Measurements from ENCODE around the gene INSR.
A peak's percentile ranks its signal among the peaks of the same experiment; 100 is the strongest.
"Not testable (repeated sequence)": the region's sequence is repeated elsewhere in the genome, so short reads cannot be mapped to it uniquely, and the experiment has no call there.

Gene INSR

DNA sequence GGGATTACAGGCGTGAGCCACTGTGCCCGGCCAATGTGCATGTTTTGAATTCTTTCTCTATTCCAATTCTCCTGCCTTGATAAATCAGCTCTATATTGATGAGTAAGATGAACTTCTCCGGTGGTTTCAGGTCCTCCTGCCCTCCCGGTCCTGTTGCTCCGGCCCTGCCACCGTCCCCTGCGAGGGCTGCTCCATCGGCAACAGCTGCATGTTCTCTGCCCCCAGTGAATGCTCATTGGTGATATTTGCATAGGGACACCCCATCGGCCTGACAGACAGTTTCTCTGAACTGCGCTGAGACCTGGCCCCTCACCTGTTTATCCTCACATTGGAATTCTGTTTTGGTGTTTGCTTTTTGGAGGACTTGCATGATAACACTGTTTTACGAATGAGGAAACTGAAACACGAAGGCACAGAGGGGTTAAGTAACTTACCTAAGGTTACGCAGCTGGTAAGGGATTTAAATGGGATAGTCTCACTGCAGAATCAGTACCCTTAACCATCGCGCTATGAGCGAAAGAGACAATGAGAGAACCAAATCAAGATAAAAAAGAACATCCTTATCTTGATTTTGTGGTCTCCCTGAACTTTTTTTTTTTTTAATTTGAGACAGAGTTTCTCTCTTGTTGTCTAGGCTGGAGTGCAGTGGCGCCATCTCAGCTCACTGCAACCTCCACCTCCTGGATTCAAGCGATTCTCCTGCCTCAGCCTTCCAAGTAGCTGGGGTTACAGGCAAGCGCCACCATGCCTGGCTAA, 192.5 kb downstream of the INSR start:
- no peak for DNase-seq (ENCODE audit: low read depth in 3 of 3, low spot score in 1 of 3)

DNA sequence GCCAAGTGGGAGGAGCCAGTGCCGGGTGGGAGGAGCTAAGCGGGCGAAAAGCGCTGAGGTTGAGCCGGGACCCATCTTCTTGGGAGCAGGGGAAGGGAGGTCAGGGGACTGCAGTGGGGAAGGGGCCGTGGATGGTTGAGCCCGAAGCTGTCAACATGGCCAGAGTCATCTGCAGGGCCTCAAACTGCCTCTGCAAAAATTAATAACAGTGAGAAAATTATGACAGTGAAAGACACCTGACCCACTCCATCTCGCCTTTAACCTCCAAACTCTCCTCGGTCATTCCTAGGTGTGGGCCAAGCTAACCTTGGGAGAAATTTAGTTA, 194.7 kb downstream of the INSR start:
- DNase-seq (ENCODE audit: low read depth in 3 of 3, low spot score in 1 of 3) = peak in 2 of 3 donors; percentile 12 to 60

DNA sequence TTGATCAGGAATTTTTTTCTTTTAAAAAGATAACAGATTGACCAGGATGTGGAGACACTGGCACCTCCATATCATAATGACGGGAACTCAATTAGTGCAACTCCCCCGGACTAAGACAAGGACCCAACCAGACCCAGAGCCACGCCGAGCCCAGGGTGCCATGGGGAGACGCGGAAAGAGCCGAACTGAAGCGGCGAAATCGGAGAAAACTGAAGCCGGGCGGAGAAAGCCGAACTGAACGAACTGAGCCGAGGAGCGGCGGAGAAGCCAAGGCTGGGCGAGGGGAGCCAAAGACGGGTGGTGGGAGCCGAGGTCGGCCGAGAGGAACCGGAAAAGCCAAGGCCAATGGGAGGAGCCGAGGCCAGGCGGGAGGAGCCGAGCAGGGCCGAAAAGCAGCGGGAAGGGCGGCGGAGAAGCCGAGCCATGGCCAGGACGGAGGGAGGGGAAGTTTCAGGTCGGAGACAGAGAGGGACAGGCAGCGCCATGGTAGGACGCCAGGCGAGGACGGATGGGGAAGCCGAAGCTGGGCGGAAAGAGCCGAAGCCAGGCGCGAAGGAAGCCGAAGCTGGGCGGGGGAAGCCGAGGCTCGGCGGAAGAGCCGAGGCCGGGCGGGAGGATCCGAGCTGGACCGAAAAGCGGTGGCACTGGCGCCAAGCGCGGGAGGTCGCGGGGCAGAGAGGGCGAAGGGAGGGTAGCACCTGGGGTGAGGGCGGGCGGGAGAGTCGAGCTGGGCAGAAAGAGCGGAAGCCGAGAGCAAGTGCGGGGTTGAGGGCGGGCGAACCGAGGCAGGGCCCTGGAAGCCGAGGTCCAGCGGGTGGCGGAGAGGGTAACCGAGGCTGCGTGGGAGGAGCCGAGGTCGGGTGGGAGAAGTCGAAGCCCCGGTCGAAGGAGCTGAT, 195.3 kb downstream of the INSR start:
- DNase-seq (ENCODE audit: low read depth in 3 of 3, low spot score in 1 of 3) = peak; percentile 70 to 88 (median 74)

DNA sequence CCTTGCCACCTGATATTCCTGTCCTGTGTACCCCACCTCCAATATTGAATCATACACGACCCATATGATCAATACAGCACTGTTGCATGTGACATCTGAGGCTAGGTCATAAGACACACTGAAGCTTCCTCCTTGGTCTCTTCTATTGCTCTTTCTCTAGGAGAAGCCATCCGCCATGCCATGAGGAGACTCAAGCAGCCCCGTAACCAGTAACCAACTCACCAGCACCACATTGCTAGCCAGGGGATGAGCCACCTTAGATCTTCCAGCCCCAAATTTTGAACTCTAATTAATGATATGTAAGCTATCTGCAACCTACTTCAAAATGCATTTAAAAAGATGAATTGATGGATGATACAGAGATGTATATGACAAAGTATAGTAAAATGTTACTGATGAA, 196.1 kb downstream of the INSR start:
- DNase-seq (ENCODE audit: low read depth in 3 of 3, low spot score in 1 of 3) = no peak

DNA sequence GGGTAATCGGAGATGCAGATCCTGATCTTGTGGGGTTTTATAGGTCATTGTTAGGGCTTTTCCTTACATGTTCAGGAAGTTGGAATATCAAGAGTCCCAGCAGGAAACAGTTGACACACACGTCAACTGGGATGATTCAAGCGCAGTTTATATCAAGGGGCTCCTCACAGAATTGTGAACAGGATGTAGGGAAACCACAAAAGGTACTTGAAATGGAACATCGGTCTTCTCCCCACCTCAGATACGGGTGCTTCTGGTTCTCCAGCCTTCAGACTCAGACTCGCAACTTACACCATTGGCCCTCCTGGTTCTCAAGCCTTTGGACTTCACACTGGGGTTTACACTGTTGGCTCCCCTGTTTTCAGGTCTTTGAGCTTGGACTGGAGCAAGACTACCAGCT, 205.2 kb downstream of the INSR start:
- DNase-seq (ENCODE audit: low read depth in 3 of 3, low spot score in 1 of 3) = no peak

DNA sequence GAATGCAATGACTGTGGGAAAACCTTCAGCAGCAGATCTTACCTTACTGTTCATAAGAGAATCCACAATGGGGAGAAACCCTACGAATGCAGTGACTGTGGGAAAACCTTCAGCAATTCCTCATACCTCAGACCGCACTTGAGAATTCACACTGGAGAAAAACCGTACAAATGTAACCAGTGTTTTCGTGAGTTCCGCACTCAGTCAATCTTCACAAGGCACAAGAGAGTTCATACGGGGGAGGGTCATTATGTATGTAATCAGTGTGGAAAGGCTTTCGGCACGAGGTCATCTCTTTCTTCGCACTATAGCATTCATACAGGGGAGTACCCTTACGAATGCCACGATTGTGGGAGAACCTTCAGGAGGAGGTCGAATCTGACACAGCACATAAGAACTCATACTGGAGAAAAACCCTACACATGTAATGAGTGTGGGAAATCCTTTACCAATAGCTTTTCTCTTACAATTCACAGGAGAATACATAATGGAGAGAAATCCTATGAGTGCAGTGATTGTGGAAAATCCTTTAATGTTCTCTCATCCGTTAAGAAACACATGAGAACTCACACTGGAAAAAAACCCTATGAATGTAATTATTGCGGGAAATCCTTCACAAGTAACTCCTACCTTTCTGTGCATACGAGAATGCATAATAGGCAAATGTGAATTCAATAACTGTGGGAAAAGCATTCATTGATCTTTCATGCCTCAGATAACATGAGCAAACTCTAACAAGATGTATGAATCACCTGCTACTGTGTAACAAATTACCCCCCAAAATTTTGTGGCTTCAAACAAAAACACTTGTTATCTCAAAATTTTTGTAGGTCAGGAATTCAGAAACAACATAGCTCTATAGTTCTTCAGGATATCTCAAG, 210.9 kb downstream of the INSR start:
- no peak for DNase-seq (ENCODE audit: low read depth in 3 of 3, low spot score in 1 of 3)

DNA sequence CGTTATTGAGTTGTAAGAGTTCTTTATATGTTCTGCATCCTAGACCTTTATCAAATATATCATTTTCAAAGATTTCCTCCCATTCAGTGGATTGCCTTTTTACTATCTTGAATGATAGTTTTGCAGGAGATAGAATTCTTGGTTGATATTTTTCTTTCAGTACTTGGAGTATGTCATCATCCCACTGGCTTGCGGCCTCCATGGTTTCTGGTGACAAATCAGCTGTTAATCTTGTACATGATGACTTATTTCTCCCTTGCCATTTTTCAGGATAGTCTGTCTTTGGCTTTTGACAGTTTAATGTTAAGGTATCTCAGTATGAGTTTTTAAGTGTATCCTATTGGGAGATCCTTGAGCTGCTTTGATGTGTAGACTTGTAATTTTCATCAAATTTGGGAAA, 216.2 kb downstream of the INSR start:
- DNase-seq (ENCODE audit: low read depth in 3 of 3, low spot score in 1 of 3) = no peak

DNA sequence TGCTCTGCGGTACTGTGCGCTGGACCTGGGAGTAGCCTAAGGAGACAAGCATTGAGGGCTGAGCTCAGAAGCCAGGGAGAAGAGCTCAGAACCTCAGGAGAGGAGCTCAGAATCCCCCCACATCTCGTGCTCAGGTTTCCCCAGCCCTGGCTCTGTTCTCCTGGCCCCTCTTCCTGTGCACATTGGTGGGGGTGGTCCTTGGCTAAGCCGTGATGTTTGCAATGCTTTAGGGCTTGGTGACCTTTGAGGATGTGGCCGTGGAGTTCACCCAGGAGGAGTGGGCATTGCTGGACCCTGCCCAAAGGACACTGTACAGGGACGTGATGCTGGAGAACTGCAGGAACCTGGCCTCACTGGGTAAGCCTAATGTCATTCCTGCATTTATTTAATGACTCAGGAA, 218.1 kb downstream of the INSR start:
- DNase-seq (ENCODE audit: low read depth in 3 of 3, low spot score in 1 of 3) = no peak

DNA sequence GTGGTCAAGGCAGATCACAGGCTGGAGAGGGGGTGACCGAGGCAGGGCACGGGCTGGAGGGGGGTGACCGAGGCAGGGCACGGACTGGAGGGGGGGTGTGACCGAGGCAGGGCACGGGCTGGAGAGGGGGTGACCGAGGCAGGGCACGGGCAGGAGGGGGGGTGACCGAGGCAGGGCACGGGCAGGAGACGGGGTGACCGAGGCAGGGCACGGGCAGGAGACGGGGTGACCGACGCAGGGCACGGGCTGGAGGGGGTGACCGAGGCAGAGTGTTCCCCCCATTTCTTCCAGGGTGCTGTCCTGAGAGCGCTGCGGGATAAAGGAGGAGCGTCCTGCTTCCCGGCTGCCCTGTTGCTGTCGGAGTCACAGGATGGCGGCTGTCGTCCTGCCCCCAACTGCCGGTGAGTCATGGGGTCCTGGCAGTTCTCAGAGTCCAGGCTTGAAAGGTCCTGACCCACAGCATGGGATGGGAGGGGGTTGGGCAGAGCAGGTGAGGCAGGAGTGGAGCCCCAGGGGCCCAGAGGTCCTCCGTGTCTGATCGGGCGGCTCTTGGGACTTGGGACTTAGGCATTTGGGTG, 219.4 kb downstream of the INSR start:
- DNase-seq (ENCODE audit: low read depth in 3 of 3, low spot score in 1 of 3) = no peak

DNA sequence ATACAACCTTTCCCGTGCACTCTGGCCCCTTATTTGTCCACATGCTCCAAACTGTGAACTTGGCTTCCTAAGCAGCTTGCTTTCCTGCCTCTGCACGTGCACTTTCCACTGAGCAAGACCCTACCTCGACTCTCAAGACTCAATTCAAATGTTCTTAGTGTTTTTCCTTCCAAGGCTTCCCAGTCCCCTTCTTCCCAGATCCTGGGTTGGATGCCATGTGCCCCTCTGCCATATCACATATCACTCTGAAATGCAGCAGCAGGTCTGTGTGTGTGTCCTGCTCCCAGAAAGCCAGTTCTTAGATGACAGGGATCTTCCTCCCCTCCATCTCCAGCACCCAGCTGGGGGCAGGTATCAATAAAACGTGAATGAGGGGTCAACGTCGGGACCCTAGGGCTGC, 221.7 kb downstream of the INSR start:
- DNase-seq (ENCODE audit: low read depth in 3 of 3, low spot score in 1 of 3) = no peak

DNA sequence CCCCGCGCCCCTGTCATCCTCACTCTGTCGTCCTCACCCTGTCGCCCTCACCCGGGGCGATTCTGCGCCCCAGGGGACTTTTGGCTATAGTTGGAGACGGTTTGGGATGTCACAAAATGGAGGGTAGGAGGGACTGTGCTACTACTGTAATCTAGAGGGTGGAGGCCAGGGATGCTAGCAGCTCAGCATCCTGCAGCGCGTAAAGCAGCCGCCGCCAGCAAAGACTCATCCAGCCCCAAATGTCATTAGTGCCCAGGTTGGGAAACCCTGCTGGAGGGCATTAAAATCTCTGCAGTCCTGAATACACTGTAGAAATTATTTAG, 224.3 kb downstream of the INSR start:
- no peak for DNase-seq (ENCODE audit: low read depth in 3 of 3, low spot score in 1 of 3)

DNA sequence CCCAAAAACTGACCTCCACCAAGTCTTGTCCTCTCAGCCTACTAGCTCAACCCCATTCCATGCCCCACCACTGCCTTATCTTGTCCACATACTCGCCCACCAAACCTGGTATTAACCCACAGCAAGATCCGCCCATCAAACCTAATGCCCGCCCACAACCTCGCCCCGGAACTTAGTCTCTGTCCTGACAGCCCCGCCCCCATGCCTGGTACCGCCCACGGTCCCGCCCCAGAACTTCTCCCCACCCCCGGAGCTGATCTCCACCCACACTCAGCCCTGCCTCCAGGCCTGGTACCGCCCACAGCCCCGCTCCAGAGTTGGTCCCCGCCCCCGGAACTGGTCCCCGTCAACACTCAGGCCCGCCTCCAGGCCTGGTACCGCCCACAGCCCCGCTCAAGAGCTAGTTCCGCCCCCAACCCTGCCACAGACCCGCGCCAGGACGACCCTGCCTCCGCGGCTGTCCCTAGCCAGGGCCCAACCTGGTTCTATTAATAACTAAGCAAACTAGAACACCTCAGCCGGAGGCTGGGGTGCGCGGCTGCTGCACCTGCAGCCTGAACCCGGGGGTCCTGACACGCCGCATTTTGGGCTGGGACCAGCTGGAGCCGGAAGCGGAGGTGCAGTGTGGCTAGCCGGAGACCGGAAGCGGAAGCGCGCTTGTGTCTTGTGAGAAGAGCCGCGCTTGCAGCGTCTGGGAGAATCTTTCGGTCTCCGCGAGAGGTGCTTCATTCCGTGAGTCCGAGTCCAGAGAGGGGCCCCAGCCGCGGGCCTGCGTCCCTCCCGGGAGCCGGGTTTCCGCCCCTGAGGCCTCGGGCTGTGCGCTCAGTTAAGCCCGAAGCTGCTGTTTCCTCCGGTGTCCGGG, 224.9 kb downstream of the INSR start, which contains the start of gene ZNF557:
TSS of gene ZNF557 (plus strand) at position 662 of the 862 bp plus-strand sequence. CDS start 5,372 bp downstream, outside the sequence.
- peak; percentile 96 to 98 (median 97) for DNase-seq (ENCODE audit: low read depth in 3 of 3, low spot score in 1 of 3)

DNA sequence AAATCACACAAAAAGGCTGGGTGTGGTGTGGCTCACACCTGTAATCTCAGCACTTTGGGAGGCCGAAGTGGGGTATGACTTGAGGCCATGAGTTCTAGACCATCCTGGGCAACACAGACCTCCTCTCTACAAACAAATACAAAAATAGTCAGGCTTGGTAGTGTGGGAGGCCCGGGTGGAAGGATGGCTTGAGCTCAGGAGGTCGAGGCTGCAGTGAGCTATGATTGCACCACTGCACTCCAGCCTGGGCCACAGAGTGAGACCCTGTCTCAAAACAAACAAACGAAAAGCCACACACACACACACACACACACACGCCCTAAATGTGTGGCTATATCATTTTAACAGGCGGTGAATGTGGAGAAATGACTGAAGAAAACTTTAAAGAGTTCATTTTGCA, 225.6 kb downstream of the INSR start:
- no peak for DNase-seq (ENCODE audit: low read depth in 3 of 3, low spot score in 1 of 3)

DNA sequence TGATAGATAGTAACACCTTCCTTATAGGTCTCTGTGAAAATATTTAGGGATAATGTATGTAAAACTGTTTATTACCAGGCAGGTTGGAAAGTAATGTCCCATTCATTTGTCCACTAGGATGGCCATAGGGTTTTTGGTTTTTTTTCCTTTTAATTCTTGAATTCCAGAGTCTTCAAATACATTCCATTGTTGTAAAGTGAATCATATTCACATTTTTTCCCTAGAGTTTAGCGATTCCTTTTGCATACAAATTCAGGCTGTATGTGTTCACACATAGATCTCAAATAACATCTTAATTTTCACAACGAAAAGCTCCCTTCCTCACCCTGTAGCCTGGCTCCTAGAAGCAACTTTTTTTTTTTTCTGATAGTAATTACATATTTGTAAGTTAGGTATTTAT, 226.5 kb downstream of the INSR start:
- DNase-seq (ENCODE audit: low read depth in 3 of 3, low spot score in 1 of 3) = no peak

DNA sequence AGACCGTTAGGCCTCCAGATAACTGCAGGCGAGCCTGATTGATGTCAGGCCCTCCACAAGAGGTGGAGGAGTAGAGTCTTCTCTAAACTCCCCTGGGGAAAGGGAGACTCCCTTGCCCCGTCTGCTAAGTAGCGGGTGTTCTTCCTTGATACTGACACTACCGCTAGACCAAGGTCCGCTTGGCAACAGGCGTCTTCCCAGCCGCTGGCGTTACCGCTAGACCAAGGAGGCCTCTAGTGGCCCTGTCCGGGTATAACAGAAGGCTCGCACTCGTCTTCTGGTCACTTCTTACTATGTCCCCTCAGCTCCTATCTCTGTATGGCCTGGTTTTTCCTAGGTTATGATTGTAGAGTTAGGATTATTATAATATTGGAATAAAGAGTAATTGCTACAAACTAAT, 227.1 kb downstream of the INSR start:
- DNase-seq (ENCODE audit: low read depth in 3 of 3, low spot score in 1 of 3) = not testable (repeated sequence)

DNA sequence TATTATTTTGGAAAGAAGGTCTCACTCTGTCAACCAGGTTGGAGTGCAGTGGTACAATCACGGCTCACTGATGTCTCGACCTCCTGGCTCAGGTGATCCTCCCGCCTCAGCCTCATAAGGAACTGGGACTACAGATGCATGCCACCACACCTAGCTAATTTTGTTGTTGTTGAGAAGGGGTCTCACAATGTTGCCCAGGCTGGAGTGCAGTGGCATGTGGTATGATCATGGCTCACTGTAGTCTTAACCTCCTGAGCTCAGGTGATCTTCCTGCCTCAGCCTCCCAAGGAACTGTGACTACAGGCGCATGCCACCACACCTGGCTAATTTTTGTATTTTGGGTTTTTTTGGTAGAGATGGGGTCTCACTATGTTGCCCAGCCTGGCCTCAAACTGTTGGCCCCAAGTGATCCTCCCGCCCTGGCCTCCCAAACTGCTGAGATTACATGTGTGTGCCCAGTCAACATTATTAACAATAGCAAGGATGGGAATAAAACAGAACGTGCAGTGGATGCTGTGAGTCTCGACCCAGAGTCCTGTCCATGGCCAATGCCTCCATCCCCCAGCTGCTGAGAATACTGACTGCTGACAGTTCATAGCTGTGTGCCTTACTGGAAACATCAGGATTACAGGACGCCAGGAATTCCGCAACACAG, 230.3 kb downstream of the INSR start:
- DNase-seq (ENCODE audit: low read depth in 3 of 3, low spot score in 1 of 3) = no peak

DNA sequence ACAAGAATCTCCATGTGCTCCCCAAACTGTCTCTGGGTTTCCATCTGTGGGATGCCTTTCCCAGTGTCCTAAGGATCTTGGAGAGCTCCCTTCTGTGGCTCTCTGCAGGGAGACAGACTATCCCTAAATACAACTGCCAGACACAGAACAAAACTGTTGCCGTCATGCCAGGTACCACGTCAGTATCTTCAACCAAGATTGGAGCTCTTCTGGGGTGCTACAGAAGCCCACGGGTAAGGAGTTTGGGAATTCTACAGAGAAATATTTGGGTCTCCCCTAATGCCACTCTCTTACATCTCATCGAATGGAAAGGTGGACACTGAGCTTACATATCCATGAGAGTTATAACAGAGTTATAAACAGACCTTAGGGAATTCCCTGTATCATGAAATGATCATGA, 230.9 kb downstream of the INSR start:
- DNase-seq (ENCODE audit: low read depth in 3 of 3, low spot score in 1 of 3) = no peak
